ENCODE data around the gene FGD1.
A peak's percentile ranks its signal among the peaks of the same experiment; 100 is the strongest.
"Not testable (repeated sequence)": the region's sequence is repeated elsewhere in the genome, so short reads cannot be mapped to it uniquely, and the experiment has no call there.

Gene FGD1

GRCh38 chrX:54495814-54496516 lies at the start of gene FGD1:
TSS of gene FGD1 (minus strand) at chrX:54496234. CDS start at chrX:54495432, 802 bp downstream.
- DNase-seq (ENCODE audit: low read depth) = no peak

GRCh38 chrX:54542239-54542638 lies 46.2 kb upstream of the FGD1 start:
- not testable (repeated sequence) for DNase-seq (ENCODE audit: low read depth)

GRCh38 chrX:54540289-54540688 lies 44.3 kb upstream of the FGD1 start:
- DNase-seq (ENCODE audit: low read depth) = no peak

DNA sequence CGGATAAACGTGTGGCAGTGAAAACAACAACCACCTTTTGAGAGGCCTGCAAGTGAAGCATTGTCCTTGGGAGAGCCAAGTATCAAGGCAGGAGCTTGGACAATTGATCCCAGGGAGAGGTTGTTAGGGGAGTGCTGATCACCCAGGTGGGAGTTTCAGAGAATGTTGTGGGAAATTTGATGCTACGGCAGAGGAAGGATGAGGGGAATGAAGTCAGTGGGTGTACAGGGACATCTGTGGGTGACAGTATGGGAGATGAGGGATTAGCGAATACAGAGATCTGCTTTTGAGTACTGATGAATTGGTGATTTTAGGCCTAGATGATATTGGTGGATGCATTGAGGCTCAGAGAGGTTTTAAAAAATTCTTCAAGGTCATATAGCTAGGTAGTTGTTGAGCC lies 38.2 kb upstream of the FGD1 start:
- DNase-seq (ENCODE audit: low read depth) = no peak

- no peak for DNase-seq (ENCODE audit: low read depth)
Measured at GRCh38 chrX:54530357-54530900, 34.4 kb upstream of the FGD1 start.

DNA sequence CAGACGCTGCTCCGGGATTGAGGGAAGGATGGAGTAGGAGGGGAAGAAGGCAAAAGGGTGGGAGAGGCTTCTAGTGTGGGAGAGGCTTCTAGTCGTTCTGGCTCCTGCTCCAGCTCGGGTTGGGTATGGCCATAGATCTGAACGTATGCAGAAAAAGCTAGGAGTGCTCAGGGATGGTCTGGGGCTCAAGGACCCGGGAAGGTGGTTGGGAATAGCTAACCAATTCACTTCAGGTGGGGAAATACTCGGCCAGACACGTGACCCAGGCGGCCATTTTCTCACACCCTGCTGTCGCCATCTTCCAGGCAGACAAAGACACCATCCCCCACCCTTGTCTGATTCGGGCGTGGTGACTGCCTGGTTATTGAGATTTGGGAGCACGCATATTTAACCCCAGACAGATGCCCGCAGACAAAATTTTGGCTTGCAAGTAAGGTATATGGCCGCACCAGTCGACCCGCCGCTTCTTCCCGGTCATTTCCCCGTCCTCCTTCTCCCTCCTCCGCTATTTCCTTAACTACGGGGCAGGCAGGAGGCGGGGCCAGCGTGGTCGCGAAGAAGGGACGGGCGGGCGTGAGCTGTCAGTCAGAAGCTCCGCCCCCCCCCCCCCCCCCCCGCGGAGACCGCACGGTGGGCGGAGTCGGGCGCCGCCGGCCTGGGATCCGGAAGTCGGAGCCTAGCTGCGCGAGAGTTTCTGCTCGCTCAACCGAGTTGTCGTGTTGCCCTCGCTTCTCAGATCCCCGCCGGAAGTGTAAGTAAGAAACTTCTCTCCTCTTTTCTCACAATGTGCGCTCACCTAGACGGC lies 33.7 kb upstream of the FGD1 start, which contains the start of gene GNL3L:
TSS of gene GNL3L (plus strand) at position 668 of the 805 bp plus-strand sequence. CDS start 2,348 bp downstream, outside the sequence.
- DNase-seq (ENCODE audit: low read depth) = peak; percentile 51

GRCh38 chrX:54529151-54529550 lies 33.1 kb upstream of the FGD1 start:
- no peak for DNase-seq (ENCODE audit: low read depth)

DNA sequence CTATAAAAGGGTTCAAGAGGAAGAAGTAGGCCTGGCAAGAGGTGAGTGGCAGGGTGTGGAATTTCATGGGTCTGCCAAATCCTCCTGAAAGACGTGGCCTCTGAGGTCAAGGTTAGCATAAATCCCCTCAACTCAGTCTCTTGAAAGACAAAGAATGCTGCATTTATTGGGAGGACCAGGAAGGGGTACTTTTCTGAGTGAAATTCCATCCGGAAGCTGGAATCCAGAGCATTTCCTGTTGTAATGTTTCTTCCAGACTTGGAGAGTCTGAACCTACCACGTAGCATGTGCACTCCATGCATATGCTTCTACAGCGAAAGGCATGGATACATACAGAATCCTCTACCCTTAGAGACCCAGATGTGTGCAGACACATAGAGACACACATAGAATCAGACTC lies 13.4 kb upstream of the FGD1 start:
- DNase-seq (ENCODE audit: low read depth) = no peak

DNA sequence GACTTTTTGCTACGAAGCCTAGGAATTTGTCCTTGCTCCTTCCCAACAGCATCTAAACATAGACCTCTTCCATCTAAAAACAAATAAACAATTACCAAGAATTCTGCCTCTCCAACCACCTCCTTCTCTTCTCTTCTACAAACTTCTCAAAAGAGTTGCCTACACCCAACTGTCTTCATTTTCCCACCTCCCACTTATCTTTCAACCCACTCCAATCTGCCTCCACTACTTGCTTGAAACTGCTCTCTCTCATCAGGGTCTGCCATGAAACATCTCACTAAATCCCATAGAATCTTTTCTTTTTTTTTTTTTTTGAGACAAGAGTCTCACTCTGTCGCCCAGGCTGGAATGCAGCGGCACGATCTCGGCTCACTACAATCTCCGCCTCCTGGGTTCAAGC lies 902 bp upstream of the FGD1 start:
- no peak for DNase-seq (ENCODE audit: low read depth)

DNA sequence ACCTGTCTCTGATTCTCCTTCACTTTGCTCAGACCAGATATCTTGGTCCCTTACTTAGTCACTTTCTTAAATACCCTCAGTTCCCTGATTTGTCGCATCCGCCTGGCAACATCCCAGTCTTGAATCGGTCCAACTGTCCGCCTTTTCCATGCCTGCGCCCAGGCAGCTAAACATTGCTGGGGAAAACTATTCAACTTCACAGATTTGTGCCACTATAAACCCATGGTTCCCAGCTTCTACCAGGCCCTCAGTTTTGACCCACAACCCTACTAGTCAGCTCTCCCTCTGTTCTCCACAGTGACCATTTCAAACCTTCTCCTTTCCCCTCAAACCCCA lies 451 bp upstream of the FGD1 start:
- no peak for DNase-seq (ENCODE audit: low read depth)

DNA sequence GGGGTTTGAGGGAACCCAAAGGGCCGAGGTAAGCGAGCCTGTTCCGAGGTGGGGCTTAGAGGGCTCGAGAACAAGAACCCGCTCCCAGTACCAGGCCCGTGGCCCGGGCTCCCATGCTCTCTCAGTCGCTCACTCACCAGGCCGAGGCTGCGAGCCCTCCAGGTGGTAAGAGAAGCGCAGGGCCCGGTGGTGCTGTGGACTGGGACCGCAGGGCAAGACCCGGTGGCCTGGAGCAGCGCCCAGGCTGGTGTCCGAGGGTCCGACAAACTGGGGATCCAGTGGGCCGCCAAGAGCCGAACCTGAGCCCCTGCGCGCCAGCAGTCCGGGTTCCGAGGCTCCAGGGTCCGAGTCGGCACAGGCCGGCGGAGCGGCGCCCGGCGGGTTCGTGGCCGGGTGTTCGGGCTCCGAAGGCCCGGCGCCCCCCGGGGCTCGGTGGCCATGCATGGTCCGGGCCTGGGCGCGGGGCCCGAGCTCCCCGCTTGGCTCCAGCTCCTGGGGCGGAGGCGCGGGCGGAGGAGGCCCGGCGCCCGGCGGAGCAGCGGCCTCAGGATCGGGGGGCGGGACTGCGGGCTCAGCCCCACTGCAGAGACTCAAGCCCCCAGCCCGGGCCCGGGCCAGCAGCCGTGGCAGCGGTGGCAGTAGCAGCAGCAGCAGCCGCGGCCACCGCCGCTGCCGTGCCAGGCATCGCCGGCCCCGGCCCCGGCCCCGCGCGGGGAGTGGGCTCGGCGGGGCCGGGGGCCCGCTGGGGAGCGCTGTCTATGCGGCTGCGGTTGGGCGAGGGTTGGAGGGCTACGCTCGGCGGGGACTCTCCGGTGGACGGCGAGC lies 833 bp downstream of the FGD1 start:
- DNase-seq (ENCODE audit: low read depth) = no peak

DNA sequence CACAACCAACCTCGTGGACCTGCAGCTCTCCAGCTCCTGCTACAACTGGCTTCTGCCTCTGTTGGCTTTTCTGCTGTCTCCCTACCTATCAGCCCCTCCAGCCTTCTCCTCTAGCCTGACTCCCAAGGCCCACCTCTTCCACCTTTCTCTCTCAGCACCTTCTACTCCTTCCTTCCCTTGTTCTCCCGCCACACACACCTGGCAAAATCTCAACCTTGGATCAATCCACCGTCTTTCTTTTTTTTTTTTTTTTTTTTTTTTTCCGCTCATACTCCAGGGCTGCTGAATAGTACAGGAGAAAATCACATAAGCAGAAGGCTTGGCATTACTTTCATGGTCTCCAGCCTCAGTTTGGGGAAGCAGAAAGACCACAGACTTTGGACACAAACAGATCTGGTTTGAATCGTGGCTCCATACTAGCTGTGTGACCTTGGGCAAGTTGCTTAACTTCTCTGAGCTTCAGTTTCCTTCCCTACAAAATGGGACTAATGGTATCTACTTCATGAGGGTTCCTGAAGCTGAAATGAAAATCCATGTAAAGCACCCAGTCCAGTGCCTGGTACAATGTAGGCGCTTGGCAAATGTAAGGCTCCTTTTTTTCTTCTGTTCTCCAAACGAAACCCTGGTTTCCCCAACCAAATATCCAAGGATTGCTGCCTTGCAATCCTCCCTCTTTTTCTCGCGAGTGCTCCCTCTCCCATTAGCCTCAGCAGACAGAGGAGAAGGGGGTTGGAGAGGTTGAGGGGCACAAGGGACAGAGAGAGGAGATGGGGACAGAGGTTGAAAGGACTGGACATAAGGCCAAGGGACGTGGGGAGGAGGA lies 1.7 kb downstream of the FGD1 start:
- no peak for DNase-seq (ENCODE audit: low read depth)

- DNase-seq (ENCODE audit: low read depth) = no peak
Measured at GRCh38 chrX:54492340-54492739, 3.7 kb downstream of the FGD1 start.

GRCh38 chrX:54489819-54490218 lies 6.2 kb downstream of the FGD1 start:
- DNase-seq (ENCODE audit: low read depth) = not testable (repeated sequence)

- DNase-seq (ENCODE audit: low read depth) = no peak
Measured at GRCh38 chrX:54484666-54485065, 11.4 kb downstream of the FGD1 start.

DNA sequence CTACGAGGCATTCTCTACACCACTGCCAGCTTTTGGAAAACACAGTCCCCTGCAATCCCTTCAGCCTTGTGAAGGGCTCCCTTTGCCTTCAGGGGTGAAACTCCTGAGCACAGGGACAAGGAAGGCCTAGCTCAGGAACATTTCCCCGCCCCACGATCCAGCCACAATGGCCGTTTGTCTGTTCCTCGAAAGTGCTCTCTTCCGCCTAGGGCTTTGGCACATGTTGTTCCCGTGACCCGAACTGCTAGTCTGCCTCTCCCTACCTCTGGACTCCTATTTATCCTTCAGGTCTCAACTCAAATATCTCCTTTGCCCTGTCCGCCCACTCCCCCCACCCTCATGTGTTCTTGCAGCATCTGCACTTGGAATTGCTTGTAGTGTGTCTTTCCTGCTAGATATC lies 12.1 kb downstream of the FGD1 start:
- DNase-seq (ENCODE audit: low read depth) = no peak

DNA sequence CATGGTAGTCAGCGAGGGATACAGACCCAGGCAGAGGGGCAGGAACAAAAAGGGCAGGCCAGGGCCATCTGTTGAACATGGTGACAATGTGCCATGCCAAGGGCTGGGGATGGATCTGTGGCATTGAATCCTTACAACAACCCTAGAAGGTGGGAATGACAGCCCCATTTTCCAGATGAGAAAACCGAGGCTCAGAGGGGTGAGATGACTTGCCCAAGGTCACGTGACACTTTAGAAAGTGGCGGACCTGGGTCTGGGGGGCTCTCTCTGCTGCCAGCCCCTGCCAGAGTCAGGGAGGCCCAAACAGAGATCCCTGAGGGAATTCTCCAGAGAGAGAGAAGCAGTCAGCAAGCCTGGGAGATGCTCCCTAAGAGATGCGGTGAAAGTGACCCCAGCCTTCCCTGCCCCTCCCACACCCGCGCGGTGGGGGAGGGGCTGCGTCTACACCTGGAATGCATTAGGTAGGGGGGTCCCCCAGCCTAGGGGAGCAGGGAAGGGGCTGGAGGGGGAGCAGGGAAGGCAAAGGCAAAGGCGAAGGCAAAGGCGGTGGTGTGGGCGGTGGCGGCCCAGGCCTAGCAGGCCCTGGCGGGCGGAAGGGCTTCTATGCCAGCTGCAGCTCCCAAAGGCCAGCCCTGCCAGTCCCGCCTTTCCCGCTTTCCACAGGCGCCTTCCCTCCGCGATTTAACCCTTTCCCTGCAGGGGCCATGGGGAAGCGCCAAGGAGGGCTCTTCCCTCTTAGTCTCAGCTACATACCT lies 13.0 kb downstream of the FGD1 start:
- DNase-seq (ENCODE audit: low read depth) = no peak

DNA sequence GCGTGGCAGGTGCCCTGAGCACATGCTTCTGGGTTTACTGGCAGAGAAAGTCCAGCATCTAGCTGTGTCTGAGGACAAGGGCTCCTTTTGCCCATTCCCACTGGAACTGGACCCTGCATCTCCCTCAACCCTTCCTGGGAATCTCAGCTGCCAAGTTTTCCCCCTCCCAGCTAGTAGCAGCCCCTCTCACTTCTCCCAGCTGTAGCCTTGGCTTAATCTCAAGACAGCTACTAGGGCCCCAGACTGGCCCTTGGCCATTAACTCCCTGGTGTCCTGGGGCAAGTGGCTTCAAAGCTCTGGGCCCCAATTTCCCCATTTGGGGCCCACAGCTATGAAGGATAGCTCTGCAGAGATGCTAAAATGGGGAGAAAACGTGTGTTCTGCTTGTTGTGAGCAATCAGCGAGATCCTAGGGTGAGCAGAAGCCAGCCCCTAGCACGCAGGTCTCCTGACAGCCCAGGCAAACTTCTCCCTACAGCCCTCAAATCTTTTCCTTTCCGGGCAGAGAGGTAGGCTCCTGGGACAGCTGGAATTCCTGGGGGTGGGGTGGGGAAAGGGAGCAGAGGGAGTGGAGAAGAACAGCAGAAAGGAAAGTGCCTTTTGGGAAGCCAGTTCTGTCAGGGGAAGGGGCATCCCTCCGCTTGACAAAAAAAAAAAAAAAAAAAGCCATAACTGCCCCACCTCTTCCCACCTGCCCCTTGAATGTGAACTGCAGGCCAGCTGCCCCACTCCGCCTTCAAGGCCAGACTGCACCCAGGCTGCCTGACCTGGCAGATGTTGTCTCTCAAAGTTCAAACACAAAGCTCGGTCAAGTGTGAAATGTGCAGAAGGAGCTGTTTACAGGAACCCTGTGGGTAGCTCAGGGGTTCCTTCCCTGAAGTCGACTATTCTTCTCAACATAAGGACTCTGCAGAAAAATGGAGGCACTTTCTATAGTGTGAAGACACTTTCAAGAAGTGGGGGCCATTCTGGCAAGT lies 16.6 kb downstream of the FGD1 start:
- DNase-seq (ENCODE audit: low read depth) = no peak

Data from HS-27A (cell line).